A172 (cell line): ENCODE measurements around the gene UBE4B. TPM values are rescaled to one million over a fixed set of nuclear protein-coding genes. Genes with fewer than 3 reads are reported as not detected.

Source experiments
- DNase-seq: peaks from one replicate; pipeline ENCODE4 v3.0.0-alpha.2; 2015; ENCODE audit warnings: low spot score
- total RNA-seq: library from RNA; depleted of rRNA; stranded (reverse); fragments of >200 nt; shearing (Covaris generic); gene quantifications from 2 replicates; pipeline ENCODE4 v1.2.3, GENCODE V29; 2014

UBE4B gene
- total RNA-seq, 1 experiment from 2014 or later, result 23.5 TPM

- no peak for DNase-seq
Measured at GRCh38 chr1:10114746-10115145, 82.0 kb downstream of the UBE4B start.

GRCh38 chr1:10117132-10117531 is 84.4 kb downstream of the UBE4B start:
- DNase-seq, result no peak

GRCh38 chr1:10117865-10118264 is 85.1 kb downstream of the UBE4B start:
- DNase-seq, result peak; percentile 4

GRCh38 chr1:10121688-10122087 is 88.9 kb downstream of the UBE4B start:
- no peak for DNase-seq

GRCh38 chr1:10122926-10123325 is 90.2 kb downstream of the UBE4B start:
- peak; percentile 72 for DNase-seq

- DNase-seq, result no peak
Measured at GRCh38 chr1:10128101-10128765, 95.5 kb downstream of the UBE4B start.

GRCh38 chr1:10132316-10132715 is 99.6 kb downstream of the UBE4B start:
- no peak for DNase-seq

- DNase-seq, result no peak
Measured at GRCh38 chr1:10132852-10133251, 100.1 kb downstream of the UBE4B start.

- no peak for DNase-seq
Measured at GRCh38 chr1:10140981-10141380, 108.2 kb downstream of the UBE4B start.

GRCh38 chr1:10143961-10144485 is 111.3 kb downstream of the UBE4B start:
- no peak for DNase-seq

- DNase-seq, result no peak
Measured at GRCh38 chr1:10146391-10146790, 113.6 kb downstream of the UBE4B start.

GRCh38 chr1:10149231-10149630 is 116.5 kb downstream of the UBE4B start:
- no peak for DNase-seq

GRCh38 chr1:10152709-10153284 is 120.0 kb downstream of the UBE4B start:
- peak; percentile 16 for DNase-seq

GRCh38 chr1:10155087-10155712 is 122.4 kb downstream of the UBE4B start:
- DNase-seq, result no peak

- DNase-seq, result no peak
Measured at GRCh38 chr1:10160173-10160572, 127.4 kb downstream of the UBE4B start.

- DNase-seq, result no peak
Measured at GRCh38 chr1:10160907-10161490, 128.2 kb downstream of the UBE4B start.

GRCh38 chr1:10161541-10162290 is 129.0 kb downstream of the UBE4B start:
- DNase-seq, result no peak

GRCh38 chr1:10168912-10169514 is 136.3 kb downstream of the UBE4B start:
- no peak for DNase-seq

- DNase-seq, result no peak
Measured at GRCh38 chr1:10170239-10170574, 137.4 kb downstream of the UBE4B start.

GRCh38 chr1:10171105-10171767 is 138.5 kb downstream of the UBE4B start:
- no peak for DNase-seq
